GM12878 (cell line): ENCODE results near the gene TM4SF18.

Source experiments
- CHD4 ChIP-seq: fragments of 200-600 bp; sonication (generic); IDR thresholded peaks from 2 replicates; pipeline ENCODE4 v1.6.1; 2016; ENCODE audit warnings: mild to moderate bottlenecking
- MAX ChIP-seq: IDR thresholded peaks from 2 replicates; pipeline ENCODE4 v1.6.1; 2012; ENCODE audit warnings: low read depth, low read length, improper control_type of control experiment
- PAX5 ChIP-seq: IDR thresholded peaks from 2 replicates; pipeline ENCODE4 v1.6.1; 2011; ENCODE audit warnings: low read depth, low read length, borderline replicate concordance
- POLR2A ChIP-seq: IDR thresholded peaks from 2 replicates; pipeline ENCODE4 v1.6.1; 2011; ENCODE audit warnings: low read depth, mild to moderate bottlenecking, low read length
- RAD21 ChIP-seq: IDR thresholded peaks from 2 replicates; pipeline ENCODE4 v1.6.1; 2011; ENCODE audit warnings: mild to moderate bottlenecking, low read depth, low read length, moderate library complexity; ENCODE audit not compliant: insufficient read depth
- REST ChIP-seq: IDR thresholded peaks from 2 replicates; pipeline ENCODE4 v1.6.1; 2012; ENCODE audit warnings: mild to moderate bottlenecking, low read depth, low read length
- STAT3 ChIP-seq: IDR thresholded peaks from 2 replicates; pipeline ENCODE4 v1.6.1; 2011; ENCODE audit warnings: low read depth, low read length, improper control_type of control experiment
- YY1 ChIP-seq: IDR thresholded peaks from 2 replicates; pipeline ENCODE4 v1.6.1; 2011; ENCODE audit warnings: low read depth, mild to moderate bottlenecking, low read length
- ZBED1 ChIP-seq: IDR thresholded peaks from 2 replicates; pipeline ENCODE4 v1.6.1; 2016; ENCODE audit warnings: borderline replicate concordance
- TF ChIP-seq, protein P1 (sequence below), 3 experiments: IDR thresholded peaks in 2 of 3; conservative IDR thresholded peaks in 1 of 3; 2 replicates each; pipeline ENCODE4 v1.5.1; 2011; ENCODE audit warnings: low read depth in 3 of 3, low read length in 3 of 3, mild to moderate bottlenecking in 3 of 3, control low read depth in 2 of 3, moderate library complexity in 2 of 3, inconsistent platforms in 1 of 3, mixed read lengths in 1 of 3; ENCODE audit not compliant: control insufficient read depth in 2 of 3, insufficient read depth in 1 of 3; ENCODE audit errors: extremely low read depth in 1 of 3
- TF ChIP-seq, protein P2 (sequence below): IDR thresholded peaks from 2 replicates; pipeline ENCODE4 v1.6.1; 2011; ENCODE audit warnings: mild to moderate bottlenecking, low read depth, low read length, moderate library complexity; ENCODE audit not compliant: insufficient replicate concordance

DNA sequence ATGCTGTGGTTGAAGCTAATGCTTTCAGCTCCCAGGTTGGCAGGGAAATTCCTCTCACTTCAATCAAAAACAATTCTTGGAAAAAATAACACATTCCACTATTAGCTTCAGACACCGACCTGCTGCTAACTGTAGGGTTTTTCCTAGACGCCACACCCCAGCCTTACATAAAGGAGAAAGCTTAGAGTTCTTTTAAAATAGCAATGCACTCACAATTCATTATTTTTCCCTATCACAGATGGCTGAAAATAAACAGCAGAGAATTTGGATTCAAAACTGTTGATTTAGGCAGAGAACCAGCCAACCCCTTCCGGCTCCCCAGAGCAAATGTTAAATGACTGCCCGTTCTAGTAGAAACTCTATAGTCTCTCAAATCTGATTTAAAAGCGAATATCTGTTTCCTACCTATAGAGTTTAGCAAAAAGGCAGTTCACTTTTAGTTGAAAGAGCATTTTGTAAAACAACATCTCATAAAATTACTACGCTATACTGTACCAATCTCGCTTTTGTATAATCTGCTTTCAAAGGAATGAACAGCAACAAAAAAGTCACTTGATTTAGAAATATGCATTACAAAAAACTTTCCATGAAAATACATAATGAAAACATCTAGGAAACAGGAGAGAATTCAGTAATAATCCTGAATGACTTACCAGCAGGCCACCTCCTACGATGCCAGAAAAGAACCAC lies 43.4 kb upstream of the TM4SF18 start:
- TF ChIP-seq RAD21 (no peak), CHD4 (no peak), YY1 (no peak), POLR2A (no peak), STAT3 (no peak), REST (no peak), PAX5 (no peak), ZBED1 (no peak), MAX (no peak)
- TF ChIP-seq, protein P1, sequence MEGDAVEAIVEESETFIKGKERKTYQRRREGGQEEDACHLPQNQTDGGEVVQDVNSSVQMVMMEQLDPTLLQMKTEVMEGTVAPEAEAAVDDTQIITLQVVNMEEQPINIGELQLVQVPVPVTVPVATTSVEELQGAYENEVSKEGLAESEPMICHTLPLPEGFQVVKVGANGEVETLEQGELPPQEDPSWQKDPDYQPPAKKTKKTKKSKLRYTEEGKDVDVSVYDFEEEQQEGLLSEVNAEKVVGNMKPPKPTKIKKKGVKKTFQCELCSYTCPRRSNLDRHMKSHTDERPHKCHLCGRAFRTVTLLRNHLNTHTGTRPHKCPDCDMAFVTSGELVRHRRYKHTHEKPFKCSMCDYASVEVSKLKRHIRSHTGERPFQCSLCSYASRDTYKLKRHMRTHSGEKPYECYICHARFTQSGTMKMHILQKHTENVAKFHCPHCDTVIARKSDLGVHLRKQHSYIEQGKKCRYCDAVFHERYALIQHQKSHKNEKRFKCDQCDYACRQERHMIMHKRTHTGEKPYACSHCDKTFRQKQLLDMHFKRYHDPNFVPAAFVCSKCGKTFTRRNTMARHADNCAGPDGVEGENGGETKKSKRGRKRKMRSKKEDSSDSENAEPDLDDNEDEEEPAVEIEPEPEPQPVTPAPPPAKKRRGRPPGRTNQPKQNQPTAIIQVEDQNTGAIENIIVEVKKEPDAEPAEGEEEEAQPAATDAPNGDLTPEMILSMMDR (IDR thresholded peaks at IDR 0.05 in 2 of 3, conservative IDR thresholded peaks at IDR 0.05 in 1 of 3; ENCODE audit: control insufficient read depth in 2 of 3, extremely low read depth in 1 of 3, insufficient read depth in 1 of 3, low read depth in 3 of 3, low read length in 3 of 3): no peak
- TF ChIP-seq, protein P2, sequence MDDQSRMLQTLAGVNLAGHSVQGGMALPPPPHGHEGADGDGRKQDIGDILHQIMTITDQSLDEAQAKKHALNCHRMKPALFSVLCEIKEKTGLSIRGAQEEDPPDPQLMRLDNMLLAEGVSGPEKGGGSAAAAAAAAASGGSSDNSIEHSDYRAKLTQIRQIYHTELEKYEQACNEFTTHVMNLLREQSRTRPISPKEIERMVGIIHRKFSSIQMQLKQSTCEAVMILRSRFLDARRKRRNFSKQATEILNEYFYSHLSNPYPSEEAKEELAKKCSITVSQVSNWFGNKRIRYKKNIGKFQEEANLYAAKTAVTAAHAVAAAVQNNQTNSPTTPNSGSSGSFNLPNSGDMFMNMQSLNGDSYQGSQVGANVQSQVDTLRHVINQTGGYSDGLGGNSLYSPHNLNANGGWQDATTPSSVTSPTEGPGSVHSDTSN: no peak
